A673 (cell line): ENCODE measurements around the gene ZNF80.

Experiments
- CTCF ChIP-seq: fragments of 300-800, 200-600 bp; sonication (generic); conservative IDR thresholded peaks from 2 replicates; pipeline ENCODE4 v1.5.1; 2017; ENCODE audit warnings: low read depth, mild to moderate bottlenecking, antibody characterized with exemption, low read length, moderate library complexity, mixed read lengths
- EZH2 ChIP-seq: fragments of 200-600 bp; sonication (generic); IDR thresholded peaks from 2 replicates; pipeline ENCODE4 v1.6.1; 2017; ENCODE audit warnings: borderline replicate concordance, low read depth, mild to moderate bottlenecking, mixed read lengths, antibody characterized with exemption, low read length; ENCODE audit not compliant: poor library complexity, severe bottlenecking

GRCh38 chr3:114218578-114219185 lies 18.7 kb downstream of the ZNF80 start:
- TF ChIP-seq CTCF (no peak), EZH2 (no peak)
